HG02610 (cell line): Measurements from ENCODE around the gene ANKS3.

Source experiments
- ATAC-seq: cut with Tn5 transposase; IDR thresholded peaks from one replicate; pipeline ENCODE4 v1.9.1; 2021; ENCODE audit warnings: mild to moderate bottlenecking, moderate library complexity; ENCODE audit not compliant: unreplicated experiment

ANKS3 gene

GRCh38 chr16:4696905-4697847, 36.9 kb downstream of the ANKS3 start:
- no peak for ATAC-seq

- no peak for ATAC-seq
Measured at GRCh38 chr16:4696172-4696904, 37.7 kb downstream of the ANKS3 start.

DNA sequence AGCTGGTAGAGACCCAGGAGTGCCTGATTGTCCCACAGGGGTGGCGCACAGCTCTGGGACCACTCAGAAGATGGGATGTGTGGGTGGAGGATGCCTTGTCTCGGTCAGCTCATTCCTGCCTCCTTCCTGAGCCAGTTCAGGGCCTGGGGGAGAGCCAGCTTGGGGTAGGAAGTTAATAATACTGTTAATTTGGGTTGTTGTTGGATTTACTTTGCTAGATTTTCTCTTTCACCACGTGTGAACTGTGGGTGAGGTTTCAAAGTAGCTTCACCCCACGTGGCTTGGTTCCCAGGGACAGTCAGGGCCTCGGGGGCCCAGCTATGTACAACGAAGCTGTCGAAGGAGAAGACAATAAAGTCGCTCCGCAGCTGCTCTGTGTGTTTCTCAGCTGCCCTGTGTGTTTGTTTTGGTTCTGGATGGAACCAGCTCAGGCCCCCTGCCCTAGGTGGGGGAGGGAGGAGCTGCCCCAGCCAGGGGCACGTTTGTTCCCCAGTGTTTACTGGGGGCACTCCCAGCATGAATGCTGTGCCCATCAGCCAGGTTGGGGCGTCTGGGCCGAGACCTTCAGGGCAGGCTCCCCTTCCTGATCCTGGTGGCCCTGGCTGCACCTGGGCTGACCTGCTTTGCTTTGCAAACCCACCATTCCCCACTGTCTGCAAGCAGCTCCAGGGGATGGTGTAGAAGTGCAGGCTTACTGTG, 38.4 kb downstream of the ANKS3 start:
- no peak for ATAC-seq

DNA sequence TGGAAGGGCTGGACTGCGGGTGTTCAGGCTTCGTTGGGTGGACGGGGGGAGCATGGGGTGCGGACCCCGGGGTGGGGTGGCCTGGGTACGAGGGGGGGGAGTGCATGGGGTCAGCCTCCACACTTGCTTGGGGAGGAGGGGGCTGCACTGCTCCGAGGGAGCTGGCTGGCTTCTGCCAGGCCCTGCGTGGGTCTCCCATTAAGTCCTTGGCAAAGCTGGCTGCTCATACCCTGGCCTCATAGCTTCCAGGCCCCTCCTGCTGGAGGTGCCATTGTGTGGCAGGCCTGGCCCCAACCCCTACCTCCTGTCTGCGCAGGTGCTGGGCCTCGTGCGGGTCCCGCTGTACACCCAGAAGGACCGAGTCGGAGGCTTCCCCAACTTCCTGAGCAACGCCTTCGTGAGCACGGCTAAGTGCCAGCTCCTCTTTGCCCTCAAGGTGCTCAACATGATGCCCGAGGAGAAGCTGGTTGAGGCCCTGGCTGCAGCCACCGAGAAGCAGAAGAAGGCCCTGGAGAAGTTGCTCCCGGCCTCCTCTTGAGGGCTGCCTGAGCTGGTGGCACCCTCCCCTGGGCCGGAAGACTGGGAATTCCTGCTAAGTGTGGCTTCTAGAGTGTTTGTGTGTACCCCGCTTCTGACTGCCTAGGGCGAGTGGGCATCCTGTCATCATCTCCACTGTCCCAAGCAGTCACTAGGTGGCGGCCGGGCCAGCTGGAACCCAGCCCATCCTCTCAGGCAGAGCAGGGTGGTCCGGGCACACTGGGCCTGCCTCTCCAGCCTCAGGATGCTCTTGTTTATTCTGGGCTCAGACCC, 39.2 kb downstream of the ANKS3 start:
- ATAC-seq: no peak

GRCh38 chr16:4693956-4694641, 40.0 kb downstream of the ANKS3 start:
- ATAC-seq: no peak

GRCh38 chr16:4693296-4693955, 40.6 kb downstream of the ANKS3 start, which contains the start of gene NUDT16L1:
NUDT16L1 (plus strand) TSS chr16:4693562; CDS start chr16:4693727, 165 bp downstream.
- ATAC-seq: peak; percentile 95

DNA sequence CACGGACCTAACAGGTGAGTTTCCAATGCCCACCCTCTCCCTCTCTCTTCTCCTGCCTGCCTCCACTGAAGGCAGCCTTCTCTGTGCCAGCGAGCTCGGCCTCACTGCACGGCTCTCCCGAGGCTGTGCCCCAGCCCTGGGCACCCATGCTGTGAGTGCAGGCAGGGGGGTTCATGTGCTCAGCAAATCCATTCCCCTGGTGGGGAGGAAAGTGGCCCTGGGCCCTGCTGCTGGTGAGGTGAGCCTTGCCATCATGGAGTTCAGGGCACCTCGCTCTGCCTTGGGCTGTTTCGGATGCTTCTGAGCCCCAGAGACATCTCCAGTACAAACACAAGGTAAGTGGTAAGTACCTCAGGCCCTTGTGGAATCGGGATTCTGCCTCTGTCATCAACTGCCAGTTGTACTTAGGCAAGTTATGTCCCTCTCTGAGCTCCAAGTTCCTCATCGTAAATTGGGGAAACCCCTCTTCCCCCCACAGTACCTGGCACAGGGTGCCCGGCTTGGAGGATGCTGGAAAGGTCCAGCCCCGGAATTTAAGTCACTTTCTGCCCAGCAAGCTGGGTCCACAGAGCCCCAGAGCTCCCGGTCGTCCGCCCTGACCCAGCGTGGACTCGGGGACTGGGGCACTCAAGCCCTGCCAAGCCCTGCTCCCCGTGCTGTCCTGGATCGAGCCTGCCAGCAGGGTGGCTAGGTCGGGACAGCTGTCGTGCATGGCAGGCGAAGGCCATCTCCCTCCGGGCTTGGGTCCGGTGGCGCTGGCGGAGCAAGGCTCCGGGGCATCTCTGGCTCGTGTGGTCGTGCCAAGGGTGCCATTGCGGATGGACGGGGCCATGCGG, 41.4 kb downstream of the ANKS3 start:
- ATAC-seq: peak; percentile 11

GRCh38 chr16:4691666-4692412, 42.2 kb downstream of the ANKS3 start:
- ATAC-seq: no peak

DNA sequence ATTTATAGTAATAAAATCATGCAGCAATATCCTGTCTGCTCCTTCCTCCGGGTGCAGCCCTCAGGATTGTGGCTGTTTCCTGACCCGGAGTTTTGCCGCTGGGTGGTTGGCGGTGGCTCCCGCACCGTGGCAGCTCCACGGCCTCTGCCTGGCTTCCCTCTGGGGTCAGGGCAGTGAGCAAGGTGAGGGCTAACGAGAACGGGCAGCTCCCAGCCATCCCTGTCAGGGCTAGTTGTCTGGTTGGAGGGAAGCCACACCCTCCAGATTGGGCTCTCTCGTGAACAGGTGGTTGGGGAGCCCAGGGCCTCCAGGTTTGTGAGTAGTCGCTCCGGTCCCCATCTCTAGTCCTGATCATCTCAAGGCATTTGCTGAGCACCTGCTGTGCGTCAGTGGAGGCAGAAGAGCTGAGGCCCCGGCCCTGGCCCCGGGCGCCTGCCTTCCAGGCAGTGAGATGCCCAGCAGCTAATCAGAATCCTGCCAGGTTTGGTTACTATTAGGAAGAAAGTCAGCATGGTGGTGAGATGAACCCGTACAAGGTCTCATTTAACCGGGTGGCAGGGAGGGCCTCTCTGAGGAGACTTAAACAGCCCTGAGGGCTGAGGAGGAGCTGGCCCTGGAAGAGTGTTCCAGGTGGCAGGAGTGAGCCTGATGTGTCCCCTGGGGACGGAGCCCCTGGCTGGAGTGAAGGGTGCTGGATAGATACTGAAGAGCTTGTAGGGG, 43.0 kb downstream of the ANKS3 start:
- ATAC-seq: no peak

DNA sequence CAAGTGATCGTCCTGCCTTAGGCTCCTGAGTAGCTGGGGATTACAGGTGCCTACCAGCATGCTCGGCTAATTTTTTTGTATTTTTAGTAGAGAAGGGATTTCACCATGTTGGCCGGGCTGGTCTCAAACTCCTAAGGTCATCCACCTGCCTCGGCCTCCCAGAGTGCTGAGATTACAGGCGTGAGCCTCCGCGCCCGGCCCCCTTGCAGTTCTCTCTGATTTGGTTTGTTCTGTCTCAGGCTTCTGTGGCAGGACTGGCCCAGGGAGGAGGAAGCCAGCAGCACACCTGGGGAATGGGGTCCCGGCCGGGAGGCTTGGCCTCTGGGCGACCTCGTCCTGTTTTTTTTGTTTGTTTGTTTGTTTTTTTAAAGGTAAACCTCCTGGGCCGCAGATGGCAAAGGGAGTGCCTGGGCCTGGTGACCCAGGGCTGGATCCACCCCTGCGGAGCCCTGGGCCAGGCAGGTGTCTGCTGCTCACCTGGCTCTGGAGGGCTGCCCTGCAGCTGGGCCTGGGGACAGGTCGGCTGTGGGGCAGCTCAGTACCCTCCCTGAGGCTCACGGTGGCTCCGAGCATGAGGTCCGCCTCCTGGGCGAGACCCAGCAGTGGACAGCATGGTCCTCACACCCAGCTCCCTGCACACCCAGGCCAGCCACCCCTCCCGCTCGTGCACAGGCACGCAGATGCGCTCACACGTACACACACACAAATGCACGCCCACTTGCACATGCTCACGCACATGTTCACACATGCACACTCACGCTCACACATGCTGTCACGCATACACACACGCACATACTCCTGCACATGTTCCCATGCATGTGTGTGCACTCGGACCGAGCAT, 44.0 kb downstream of the ANKS3 start:
- ATAC-seq: no peak

- ATAC-seq: no peak
Measured at GRCh38 chr16:4689091-4689671, 44.9 kb downstream of the ANKS3 start.

- no peak for ATAC-seq
Measured at GRCh38 chr16:4688674-4689045, 45.4 kb downstream of the ANKS3 start.

- no peak for ATAC-seq
Measured at GRCh38 chr16:4687946-4688673, 46.0 kb downstream of the ANKS3 start.

GRCh38 chr16:4687416-4687815, 46.7 kb downstream of the ANKS3 start:
- no peak for ATAC-seq

DNA sequence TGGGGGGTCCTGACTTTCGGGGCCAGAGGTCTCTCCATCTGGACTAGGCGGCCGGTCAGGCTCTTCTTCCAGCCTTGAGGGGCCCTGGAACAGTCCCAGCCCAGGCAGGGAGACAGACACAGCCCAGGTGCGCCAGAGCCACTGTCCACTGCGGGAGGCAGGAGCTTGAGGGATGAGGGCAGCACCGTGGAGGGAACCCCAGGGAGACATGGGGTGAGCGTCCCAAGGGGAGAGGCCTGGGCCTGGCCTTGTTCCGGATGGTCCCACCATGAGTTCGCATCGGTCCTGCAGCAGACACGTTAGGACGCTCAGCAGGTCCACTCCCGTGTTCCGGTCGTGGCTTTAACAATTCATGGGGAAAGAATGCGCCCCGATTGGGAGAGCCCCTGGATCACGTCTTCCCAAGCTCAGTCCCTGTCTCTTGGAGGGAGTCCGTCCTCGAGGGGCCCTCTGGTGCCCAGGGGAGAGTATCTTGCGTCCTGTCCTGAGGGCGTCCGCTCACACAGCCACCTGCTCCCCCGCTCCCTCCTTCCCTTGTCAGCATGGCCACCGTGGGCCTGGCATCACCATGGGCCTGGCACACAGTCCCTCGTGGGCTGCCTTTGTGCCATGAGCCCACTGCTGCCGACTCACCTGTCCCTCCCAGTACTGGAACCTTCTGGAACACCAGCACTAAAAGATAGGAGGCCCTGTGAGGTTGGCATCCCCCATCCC, 47.4 kb downstream of the ANKS3 start:
- no peak for ATAC-seq
